GM21423 (cell line): ENCODE measurements around the gene DOCK9.
"Not testable (repeated sequence)": the region's sequence is repeated elsewhere in the genome, so short reads cannot be mapped to it uniquely, and the experiment has no call there.

Experiments
- ATAC-seq: cut with Tn5 transposase; IDR thresholded peaks from one replicate; pipeline ENCODE4 v1.9.1; 2021; ENCODE audit warnings: mild to moderate bottlenecking, moderate library complexity; ENCODE audit not compliant: unreplicated experiment

Gene DOCK9

GRCh38 chr13:98921015-98921580 lies 56.8 kb downstream of the DOCK9 start:
- ATAC-seq = no peak

- ATAC-seq = no peak
Observed at GRCh38 chr13:98919566-98919965, 58.3 kb downstream of the DOCK9 start.

- ATAC-seq = no peak
Observed at GRCh38 chr13:98918771-98919170, 59.1 kb downstream of the DOCK9 start.

DNA sequence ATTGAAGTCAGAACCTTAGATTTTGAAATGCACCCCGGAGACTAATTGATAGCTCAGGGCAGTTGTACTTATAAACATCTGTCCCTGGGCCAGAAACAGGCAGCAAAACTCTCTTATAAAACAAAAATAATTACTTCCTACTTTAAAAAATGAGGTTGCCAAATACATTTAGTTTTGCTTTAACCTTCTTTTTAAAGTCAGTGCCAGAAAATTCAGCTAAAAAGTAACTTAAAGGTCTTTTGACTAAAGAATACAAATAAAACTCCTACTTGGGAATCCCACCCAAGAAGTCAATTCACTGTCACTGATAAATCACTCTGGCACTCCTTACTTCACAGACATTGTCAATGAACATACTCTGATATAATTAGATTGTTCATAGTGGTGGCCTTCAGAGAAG lies 60.7 kb downstream of the DOCK9 start:
- no peak for ATAC-seq

GRCh38 chr13:98916403-98916802 lies 61.5 kb downstream of the DOCK9 start:
- no peak for ATAC-seq

- no peak for ATAC-seq
Observed at GRCh38 chr13:98915981-98916380, 61.9 kb downstream of the DOCK9 start.

DNA sequence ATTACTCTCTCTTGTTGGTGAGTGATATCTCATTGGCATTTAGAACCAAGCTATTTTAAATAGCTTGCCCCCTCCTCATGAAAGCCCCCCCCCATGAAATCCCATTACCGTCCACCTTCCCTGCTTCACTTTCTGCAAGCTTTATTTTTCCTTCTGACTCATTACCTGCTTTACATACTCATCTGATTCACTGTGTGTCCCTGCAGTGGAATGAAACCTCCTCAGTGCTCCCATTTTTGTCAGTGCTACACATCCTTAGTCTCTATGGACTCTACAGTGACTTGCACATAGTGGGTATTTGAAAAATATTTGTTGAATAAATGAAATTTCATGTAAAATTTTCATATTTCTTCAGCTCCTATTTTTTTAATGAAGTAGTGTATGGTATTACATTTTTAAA lies 62.3 kb downstream of the DOCK9 start:
- ATAC-seq = no peak

DNA sequence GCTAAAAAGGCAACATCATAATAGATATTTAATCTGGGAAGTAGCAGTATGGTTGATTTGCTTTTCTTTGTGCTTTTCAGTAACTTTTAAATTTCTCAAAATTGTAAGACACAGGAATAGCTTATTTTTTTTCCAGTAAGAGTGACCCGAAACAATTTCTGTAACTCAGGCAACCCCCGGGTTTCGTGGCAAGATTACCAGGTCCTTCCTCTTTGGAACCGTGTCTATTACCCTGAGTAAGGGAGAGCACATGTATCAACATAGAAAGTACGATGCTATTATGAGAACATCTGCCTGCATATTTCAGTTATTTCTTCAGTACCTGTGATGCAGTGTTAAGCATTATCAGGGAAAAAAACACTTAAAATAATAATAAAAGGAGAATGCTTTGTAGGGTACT lies 64.1 kb downstream of the DOCK9 start:
- ATAC-seq = no peak

GRCh38 chr13:98912846-98913245 lies 65.0 kb downstream of the DOCK9 start:
- ATAC-seq = no peak

GRCh38 chr13:98910501-98910951 lies 67.3 kb downstream of the DOCK9 start:
- ATAC-seq = no peak

DNA sequence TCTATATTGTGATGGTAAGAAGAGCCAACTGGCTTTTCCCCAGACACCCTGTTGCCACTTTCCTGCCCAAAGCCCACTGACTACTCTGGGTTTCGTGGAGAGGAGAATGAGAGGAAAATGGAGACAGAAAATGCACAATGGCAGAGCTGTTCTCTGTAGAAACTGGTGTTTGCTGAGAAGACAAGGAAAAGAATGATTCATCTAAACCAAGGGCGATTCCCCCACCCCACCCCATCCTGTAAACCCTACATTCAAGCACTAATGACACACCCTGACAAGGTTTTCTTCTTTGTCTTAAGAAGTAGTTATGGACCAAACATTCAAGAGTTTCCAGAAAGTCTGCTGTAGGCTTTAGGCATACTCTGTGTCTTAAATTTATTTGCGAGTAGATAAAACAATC lies 68.8 kb downstream of the DOCK9 start:
- ATAC-seq = no peak

GRCh38 chr13:98906746-98907502 lies 70.9 kb downstream of the DOCK9 start:
- no peak for ATAC-seq

DNA sequence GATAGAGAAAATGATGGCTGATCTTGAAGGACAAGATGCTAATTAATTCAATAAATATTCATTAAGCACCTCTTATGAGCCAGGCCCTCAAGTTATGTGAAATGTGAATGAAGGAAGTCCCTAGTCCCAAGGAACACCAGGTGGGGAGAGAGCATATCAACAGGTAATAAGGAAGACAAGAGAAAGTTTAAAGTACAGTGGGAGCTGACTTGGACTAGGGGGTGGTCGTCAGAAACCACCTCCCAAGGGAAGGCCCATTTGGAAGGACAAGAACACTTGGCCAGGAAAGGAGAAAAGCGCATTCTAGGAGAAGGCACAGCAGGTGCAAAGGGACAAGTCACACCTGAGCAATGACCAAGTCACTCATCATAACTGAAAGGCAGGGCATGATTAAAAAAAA lies 72.7 kb downstream of the DOCK9 start:
- ATAC-seq = no peak

DNA sequence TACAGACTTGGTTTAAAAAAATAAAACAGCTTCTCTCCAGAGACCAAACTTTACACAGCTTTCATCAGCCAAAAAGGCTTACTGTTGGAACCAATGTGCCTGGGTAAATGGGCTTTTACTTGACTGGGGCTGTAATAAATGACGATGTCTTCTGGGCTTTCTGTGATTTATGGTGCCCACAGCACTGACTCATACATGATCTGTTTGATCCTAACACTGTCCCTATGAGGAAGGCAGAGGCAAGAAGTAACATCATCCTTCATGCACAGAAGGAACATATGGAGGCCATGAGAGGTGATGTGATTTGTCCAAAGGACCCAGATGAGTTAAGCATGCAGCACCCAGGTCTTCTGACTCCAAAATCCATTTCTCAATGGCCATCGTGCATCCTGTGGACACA lies 77.4 kb downstream of the DOCK9 start:
- no peak for ATAC-seq

DNA sequence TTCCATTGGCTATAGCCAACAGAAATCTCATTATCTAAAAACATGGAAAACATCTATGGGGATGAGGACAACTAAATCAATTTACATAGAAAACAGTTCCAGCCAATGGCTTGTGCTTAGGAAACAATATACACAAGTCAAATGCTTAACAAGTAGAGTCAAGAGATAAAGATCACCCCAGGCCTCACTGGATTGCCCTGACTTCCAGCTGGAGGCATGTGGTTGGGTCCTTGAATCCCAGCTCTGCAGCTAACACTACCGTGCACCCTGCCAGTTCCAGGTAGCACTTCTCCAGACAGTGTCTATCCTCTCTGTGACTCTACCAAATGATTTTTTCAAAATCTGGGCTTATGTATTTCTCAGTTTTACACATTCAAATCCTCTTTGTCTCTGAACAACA lies 80.2 kb downstream of the DOCK9 start:
- ATAC-seq = no peak

GRCh38 chr13:98896868-98897144 lies 81.1 kb downstream of the DOCK9 start:
- no peak for ATAC-seq

DNA sequence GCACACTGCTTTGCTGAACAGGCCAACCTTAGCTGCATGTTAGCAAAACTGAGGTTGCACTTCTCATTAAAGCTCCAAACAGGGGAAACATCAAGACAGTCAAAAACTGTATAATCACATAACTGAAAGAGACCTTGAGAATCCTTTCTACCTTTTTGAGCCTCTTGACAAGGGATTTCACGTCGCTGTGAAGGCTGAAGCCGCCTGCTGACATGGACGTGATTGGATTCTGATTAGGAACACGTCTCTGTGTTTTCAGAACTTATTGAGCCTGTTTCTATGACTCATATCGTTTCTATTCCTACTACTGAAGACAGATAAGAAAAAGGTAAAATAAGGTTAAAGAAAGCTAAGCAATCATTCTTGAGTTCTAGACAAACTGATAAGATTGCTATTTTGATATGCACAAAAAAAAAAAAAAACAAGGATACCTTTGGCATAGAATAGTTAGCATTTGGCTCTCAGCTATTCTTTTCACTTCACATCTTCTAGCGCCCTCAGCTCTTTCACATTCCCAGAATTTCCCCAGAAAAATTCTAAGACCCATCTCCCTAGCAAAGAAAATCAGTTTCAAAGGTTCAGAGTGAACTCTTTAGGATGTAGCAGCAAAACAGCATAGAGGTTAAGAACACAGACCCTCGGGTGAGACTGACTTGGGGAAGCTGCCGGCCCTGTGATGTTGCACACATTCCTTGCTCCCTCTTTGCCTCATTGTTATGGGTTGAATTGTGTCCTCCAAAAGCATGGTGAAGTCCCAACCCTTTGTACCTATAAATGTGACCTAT lies 81.6 kb downstream of the DOCK9 start:
- no peak for ATAC-seq

GRCh38 chr13:98894814-98895213 lies 83.0 kb downstream of the DOCK9 start:
- not testable (repeated sequence) for ATAC-seq

- ATAC-seq = no peak
Observed at GRCh38 chr13:98893371-98893770, 84.5 kb downstream of the DOCK9 start.

DNA sequence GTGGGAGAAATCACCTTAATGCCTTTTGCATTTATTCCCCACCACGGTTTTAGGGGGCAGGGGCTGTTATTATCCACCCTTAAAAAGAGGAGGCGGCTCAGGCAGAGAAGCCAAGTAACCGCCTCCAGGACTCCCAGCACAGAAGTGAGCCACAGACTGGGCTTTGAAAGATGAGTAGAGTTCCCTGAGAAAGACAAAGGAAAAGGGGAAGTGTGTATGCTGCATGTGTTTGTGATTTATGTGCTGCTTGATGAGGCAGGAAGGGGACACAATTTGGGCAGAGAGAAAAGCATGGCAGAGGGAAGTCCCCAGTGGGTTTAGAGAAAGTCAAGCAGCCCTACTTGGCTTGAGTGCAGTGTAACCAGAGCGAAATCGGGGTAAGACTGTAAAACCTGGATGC lies 85.0 kb downstream of the DOCK9 start:
- no peak for ATAC-seq

DNA sequence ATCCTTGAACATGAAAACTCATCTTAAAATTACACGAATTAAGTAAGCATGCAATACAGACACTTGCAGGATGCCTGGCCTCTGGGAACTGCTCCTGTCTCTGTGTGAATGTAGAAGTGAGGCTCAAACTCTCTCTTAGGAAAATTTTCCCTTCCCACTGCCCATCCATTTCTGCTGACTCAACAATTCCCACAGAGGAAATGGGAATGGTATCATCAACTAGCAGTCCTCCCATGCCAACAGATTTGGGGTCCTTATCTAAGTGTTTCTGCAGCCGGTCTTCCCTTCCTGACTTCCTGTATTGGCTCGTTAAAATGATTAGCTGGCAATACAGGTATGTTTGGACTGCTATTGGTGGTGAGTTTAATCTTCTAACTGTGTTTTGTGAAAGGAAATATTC lies 85.8 kb downstream of the DOCK9 start:
- no peak for ATAC-seq

- no peak for ATAC-seq
Observed at GRCh38 chr13:98890925-98891324, 86.9 kb downstream of the DOCK9 start.
